Fibroblast of peridontal ligament (primary cell): ENCODE results near the gene RFX2.

Experiments
- DNase-seq: peaks from one replicate; pipeline ENCODE4 v3.0.0-alpha.2; 2010; ENCODE audit errors: extremely low read depth

The RFX2 gene

DNA sequence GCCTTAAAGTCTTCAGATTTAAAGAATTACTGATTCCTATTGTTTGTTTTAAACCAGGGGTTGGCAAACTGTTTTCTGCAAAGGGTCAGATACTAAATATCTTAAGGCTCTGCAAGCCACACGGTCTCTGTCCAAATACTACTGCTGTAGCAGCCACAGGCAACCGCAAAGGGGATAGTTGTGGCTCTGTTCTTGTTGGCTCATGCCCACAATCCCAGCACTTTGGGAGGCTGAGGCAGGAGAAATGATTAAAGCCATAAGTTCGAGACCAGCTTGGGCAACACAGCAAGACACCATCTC is 154.7 kb downstream of the RFX2 start:
- peak; percentile 73 for DNase-seq

DNA sequence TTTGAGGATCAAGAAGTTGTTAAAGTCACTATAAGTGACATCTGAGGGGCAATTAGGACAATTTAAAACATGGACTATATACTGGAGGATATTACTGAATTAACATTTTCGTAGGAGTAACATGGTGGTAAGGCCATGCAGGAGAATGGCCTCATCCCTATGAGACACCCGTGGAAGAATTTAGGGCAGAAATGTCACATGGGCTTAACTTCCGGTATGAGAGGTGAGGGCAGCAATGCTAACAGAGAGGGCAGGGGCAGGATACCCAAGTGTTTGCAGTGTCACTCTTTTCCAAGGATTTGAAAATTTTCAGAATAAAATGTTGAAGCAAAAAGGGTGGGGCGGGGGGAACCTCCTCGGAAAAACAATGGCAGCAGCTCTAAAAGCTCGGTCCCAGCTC is 156.0 kb downstream of the RFX2 start:
- DNase-seq: no peak

DNA sequence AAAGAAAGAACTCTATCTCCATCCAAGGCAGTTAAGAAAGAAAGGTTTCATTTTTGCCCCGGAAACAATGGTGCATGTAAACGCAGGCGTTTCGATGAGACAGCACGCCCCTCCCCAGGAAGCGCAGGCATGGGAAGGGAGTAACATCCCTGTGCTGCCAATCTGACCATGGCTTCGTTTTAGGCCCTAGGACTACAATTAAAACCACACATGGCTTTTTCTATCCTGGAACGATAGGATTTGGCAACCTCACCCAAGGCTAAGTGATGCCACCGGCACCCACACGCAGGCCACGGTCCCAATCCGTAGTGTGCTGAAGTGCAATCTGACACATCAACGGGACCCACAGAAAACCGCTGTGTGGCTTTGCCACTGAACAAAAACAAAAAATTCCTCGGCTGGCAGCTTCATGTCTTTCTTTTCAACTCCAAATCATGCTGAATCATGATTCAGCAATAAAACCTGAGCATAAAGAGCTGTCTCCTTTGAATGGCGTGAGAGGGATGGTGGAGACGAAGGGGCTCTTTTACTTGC is 156.6 kb downstream of the RFX2 start:
- peak; percentile 56 for DNase-seq

DNA sequence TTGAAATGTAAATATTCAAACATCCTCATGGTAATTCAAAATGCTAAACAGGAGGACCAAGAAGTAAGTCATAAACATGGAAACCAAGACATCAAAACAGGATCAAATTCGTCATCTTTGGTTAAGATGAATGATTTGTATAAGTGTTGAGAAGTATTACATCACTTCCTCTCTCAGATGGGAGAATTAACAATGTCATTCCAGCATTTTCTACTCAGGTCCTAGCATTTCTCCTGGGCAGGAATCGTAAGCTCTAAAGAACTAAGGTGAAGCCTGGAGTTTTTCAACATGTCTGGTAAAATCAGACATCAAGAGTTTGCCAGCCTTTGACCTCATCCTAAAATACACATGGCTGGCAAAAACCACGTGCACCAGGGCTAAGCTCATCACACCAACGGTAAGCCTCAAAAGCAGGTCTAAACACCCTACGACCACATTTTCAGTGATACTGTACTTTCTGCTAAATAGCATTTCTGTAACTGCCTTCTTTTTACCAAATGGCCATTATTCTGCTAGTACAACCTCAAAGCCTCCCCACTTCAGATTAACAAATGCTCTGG is 157.2 kb downstream of the RFX2 start:
- peak; percentile 66 for DNase-seq

DNA sequence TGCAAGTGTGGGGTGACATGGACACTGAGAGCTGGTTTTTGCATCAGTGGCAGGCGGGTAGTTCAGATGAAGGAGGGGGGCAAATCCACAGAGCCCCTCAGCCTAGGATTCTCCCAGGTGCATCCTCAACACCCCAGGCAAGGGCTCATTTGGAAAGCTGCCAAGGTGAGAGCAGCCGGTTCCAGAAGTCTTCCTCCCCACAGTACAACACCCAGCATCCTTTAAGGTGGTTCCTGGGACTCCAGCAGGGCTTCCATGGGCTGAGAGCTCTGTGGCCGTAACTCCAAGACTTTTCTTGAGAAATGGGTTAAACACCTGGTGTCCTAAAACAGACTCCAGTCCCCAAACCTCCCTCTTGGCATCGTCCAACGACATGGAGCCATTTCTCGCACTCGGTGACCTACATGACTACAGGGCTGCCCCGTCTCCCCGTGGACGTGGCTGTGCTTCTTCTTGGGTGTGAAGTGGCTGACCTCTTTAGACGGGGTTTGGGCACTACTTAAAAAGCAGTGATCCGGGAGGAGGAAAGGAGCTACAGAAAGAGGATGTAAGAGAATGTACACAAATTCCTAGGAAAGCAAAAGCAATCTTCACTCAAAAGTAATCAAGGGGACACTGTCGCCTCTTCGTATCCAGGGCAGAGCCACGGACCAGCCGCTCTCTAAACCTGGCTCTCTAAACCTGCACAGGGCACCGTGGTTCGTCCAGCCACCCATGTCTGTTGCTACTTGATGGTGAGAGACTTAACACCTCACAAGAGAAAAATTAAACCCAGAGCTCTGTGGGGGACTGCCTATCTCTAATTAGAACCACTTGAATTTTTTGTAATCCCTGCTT is 157.9 kb downstream of the RFX2 start:
- DNase-seq: no peak

DNA sequence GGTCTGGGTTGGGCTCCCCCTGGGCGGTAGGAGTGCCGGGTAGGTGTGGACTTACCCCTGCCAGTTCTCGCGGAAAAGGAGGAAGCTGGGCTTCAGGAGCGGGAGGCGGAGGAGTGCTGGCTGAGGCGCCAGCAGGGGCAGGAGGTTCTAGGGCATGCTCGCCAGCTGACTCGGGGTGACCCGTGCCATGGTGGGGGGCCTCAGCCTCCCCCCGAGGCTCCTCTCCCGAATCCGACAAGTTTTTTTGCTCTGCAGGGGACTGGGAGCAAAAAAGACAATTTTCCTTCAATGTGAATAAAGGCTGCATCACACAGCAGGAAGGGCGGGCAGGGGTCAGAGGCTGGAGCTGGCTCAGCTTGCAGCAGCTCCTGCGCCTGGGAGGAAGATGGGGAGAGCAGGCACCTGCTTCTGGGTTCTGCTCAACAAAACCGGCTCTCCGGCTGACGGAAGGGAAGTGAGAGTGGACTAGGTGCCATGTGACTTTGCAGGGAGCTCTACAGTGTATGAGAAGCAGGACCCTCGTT is 158.9 kb downstream of the RFX2 start:
- no peak for DNase-seq

DNA sequence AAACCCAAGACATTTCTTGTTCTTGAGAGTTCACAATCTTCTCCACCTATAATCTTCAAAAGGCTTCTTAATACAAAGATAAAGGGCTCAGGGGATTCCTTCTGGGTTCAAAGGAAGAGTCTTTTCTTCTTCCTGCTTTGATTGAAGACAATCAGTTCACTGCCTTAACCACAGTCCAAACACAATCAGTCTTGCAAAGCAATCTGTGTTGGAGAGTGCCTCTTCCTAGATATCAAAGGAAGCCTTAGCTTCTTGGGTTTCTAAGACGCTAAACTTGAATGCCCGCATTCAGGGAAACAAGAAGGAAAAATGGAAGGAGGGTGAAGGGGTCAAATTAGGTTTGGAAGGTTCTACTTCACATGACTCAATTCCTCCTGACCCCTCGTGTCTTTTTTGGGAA is 159.6 kb downstream of the RFX2 start:
- DNase-seq: no peak

DNA sequence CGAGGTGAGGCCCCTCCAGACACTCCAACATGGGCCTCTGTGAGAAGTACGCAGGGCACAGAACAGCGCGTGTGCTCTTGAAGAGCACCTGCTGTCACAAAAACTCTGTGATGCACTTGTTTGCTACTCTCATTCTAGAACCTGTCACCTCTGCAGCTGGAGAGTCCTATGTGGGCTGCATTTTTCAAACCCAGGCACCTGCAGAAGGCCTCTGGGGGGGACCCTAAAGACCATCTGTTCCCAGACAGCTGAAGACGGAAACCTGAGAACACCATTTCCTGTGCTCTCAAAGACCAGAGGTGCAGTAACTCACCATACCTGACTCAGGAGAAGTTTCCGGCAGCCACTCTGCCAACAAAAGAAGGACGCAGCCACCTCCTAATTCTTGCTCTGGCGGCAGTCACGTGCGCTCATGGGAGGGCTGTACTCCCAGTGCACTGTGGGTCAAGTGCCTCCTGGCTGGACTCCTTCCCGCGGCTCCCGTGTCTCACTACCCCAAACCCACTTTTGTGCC is 160.5 kb downstream of the RFX2 start:
- DNase-seq: no peak

DNA sequence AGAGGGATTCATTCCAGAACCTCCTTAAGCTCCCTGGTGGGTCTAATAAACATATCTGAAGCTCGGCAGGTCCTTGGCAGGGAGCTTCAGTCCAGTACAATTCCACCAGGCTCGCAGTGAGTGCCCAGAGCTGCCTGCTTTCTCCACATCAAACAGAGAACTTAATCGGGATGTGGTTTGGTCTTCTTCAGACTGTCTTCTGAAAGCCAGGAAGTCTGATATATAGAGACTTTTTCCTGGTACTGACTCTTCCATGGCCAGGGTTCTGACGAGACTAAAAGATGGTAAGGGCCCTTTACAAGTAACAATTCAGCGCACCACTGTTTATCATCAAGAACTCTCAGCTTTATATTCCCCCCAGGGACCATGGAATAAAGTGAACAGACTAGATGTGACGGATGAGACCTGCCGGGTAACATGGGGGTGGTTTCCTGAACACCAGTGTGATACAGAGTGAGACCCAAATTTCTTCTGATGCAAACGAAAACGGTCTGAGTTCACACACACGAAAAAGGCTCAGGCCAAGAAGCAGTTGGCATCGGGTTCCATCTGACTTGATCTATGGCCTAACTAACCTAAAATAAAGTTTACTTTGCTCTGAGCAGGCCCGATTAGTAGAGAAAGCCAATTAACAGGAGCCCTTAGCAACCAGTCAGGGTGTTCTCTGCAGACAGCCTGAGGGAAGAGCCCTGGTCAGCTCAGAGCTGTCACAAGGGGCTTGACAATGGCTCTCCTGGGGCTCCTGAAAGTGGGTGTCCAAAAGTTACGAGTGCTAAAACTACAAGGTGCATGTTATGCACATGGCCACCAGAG is 161.3 kb downstream of the RFX2 start:
- DNase-seq: no peak

DNA sequence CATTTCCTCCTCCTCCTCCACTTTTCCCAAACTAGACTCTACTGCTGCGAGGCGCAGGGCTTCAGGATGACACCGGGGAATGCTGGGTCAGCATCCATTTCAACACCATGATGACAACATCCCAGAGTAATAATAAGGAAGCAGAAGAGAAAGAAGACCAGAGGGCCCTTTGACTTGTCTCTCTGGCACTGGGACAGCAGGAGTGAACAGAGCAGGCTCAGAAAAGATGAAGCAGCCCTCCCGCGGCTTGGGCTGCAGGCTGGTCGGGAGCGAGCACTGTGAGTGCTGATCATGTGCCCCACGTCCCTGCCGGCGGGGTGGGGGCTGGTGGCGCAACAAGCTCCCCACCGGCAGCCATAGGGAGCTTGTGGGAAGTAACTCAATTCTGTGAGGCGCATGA is 162.9 kb downstream of the RFX2 start:
- DNase-seq: peak; percentile 53

DNA sequence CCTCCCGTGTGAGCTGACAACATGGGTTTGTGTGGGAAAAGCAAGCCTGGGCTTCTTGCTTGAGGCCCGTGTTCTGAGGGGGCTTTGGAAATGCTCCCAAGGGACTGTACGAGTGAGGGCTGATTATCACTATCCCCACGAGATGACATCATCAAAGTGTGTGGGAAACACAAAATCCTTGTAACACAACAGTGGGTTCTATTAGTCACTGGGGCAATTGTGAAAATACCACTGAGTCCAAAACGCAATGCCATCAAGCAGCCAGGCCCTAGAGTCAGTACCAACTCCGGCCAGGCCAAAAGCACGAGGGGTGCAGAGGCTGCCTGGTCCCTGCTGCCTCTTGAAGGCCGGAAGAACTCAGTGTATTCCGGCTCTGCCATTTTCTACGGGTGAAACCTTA is 166.7 kb downstream of the RFX2 start:
- DNase-seq: peak; percentile 64
